Measurements from ENCODE around the gene HTR3A.

The HTR3A gene

GRCh38 chr11:113998574-113998973 lies 23.7 kb downstream of the HTR3A start:
- Histone ChIP-seq H3K27me3 (ENCODE audit: insufficient read depth, low read length, poor library complexity, severe bottlenecking) (no peaks in the 10 kb centered on the region), H2AFZ (ENCODE audit: low read length) (no peak overlapping the region), H3K4me2 (ENCODE audit: low read depth, low read length, poor library complexity, severe bottlenecking) (no peak overlapping the region), H3K9me2 (replicated peaks; ENCODE audit: low read depth, low read length) (no peaks in the 10 kb centered on the region), H3K4me1 (ENCODE audit: insufficient read depth, low read length, poor library complexity, severe bottlenecking) (no peaks in the 10 kb centered on the region), H3K36me3 (ENCODE audit: insufficient read depth, low read length) (no peaks in the 10 kb centered on the region), H3K4me3 (ENCODE audit: low read length, poor library complexity, severe bottlenecking) (no peak overlapping the region), H3F3A (ENCODE audit: low read depth) (no peaks in the 10 kb centered on the region), H3K79me2 (ENCODE audit: insufficient read depth, low read length) (no peaks in the 10 kb centered on the region), H3K9ac (ENCODE audit: low read depth, low read length, poor library complexity, severe bottlenecking) (no peak overlapping the region), H4K20me1 (ENCODE audit: insufficient read depth, low read length, poor library complexity, severe bottlenecking) (no peaks in the 10 kb centered on the region), H3K9me3 (ENCODE audit: insufficient read depth, low read depth, low read length) (no peaks in the 10 kb centered on the region)
- TF ChIP-seq CTCF (conservative IDR thresholded peaks at IDR 0.05; ENCODE audit: low read length) (no peak), EZH2phosphoT487 (IDR thresholded peaks at IDR 0.05; ENCODE audit: borderline replicate concordance) (no peak)

- Histone ChIP-seq H2AFZ (ENCODE audit: low read length) (no peak overlapping the region), H3K79me2 (ENCODE audit: insufficient read depth, low read length) (no peaks in the 10 kb centered on the region), H3K4me3 (ENCODE audit: low read length, poor library complexity, severe bottlenecking) (no peak overlapping the region), H4K20me1 (ENCODE audit: insufficient read depth, low read length, poor library complexity, severe bottlenecking) (no peaks in the 10 kb centered on the region), H3K27me3 (ENCODE audit: insufficient read depth, low read length, poor library complexity, severe bottlenecking) (no peaks in the 10 kb centered on the region), H3K9me2 (replicated peaks; ENCODE audit: low read depth, low read length) (no peaks in the 10 kb centered on the region), H3F3A (ENCODE audit: low read depth) (no peaks in the 10 kb centered on the region), H3K4me2 (ENCODE audit: low read depth, low read length, poor library complexity, severe bottlenecking) (no peak overlapping the region), H3K4me1 (ENCODE audit: insufficient read depth, low read length, poor library complexity, severe bottlenecking) (no peaks in the 10 kb centered on the region), H3K9me3 (ENCODE audit: insufficient read depth, low read depth, low read length) (no peaks in the 10 kb centered on the region), H3K9ac (ENCODE audit: low read depth, low read length, poor library complexity, severe bottlenecking) (no peak overlapping the region), H3K36me3 (ENCODE audit: insufficient read depth, low read length) (no peaks in the 10 kb centered on the region)
- no peak for TF ChIP-seq CTCF (conservative IDR thresholded peaks at IDR 0.05; ENCODE audit: low read length)
- TF ChIP-seq EZH2phosphoT487 (IDR thresholded peaks at IDR 0.05; ENCODE audit: borderline replicate concordance): no peak
Measured at GRCh38 chr11:114000526-114000925, 25.6 kb downstream of the HTR3A start.

DNA sequence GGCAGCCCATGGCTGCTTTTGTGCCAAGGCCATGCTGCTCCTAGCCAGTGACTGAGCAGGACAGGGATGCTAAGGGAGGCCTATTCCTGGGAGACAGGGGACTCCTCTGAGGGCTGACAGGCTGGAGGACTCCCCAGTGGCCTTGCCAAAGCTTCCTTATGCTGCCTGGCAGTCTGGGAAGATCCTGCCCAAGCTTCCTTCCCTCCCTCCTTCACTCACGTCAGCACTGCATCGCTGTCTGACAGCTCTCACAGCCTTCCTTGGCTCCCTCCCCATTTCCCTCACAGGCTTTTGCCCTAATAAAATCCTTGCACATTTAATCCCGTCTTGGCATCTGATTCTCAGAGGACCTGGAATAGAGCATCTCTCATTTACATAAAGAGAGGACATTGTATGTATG lies 26.5 kb downstream of the HTR3A start:
- H3K27me3 ChIP-seq (ENCODE audit: insufficient read depth, low read length, poor library complexity, severe bottlenecking): no peaks in the 10 kb centered on the region
- no peak overlapping the region for H3K4me2 ChIP-seq (ENCODE audit: low read depth, low read length, poor library complexity, severe bottlenecking)
- no peaks in the 10 kb centered on the region for H3K4me1 ChIP-seq (ENCODE audit: insufficient read depth, low read length, poor library complexity, severe bottlenecking)
- no peaks in the 10 kb centered on the region for H3K36me3 ChIP-seq (ENCODE audit: insufficient read depth, low read length)
- no peaks in the 10 kb centered on the region for H3K9me2 ChIP-seq (replicated peaks; ENCODE audit: low read depth, low read length)
- no peaks in the 10 kb centered on the region for H3K9me3 ChIP-seq (ENCODE audit: insufficient read depth, low read depth, low read length)
- H4K20me1 ChIP-seq (ENCODE audit: insufficient read depth, low read length, poor library complexity, severe bottlenecking): no peaks in the 10 kb centered on the region
- H3K4me3 ChIP-seq (ENCODE audit: low read length, poor library complexity, severe bottlenecking): no peak overlapping the region
- no peaks in the 10 kb centered on the region for H3F3A ChIP-seq (ENCODE audit: low read depth)
- no peak overlapping the region for H3K9ac ChIP-seq (ENCODE audit: low read depth, low read length, poor library complexity, severe bottlenecking)
- H3K79me2 ChIP-seq (ENCODE audit: insufficient read depth, low read length): no peaks in the 10 kb centered on the region
- TF ChIP-seq EZH2phosphoT487 (IDR thresholded peaks at IDR 0.05; ENCODE audit: borderline replicate concordance) (no peak), CTCF (conservative IDR thresholded peaks at IDR 0.05; ENCODE audit: low read length) (no peak)
- H2AFZ ChIP-seq (ENCODE audit: low read length): no peak overlapping the region

All from Loucy (cell line).